Measurements from ENCODE around the gene UBTD2. TPM values are rescaled to one million over a fixed set of nuclear protein-coding genes. Genes with fewer than 3 reads are reported as not detected.
"Not testable (repeated sequence)": the region's sequence is repeated elsewhere in the genome, so short reads cannot be mapped to it uniquely, and the experiment has no call there.

UBTD2 gene
- total RNA-seq, 4 donors from 2014 or later, result 17.3 to 26.6 (median 20.2) TPM

- TF ChIP-seq CTCF (IDR thresholded peaks at IDR 0.05) (peak in 3 of 4 experiments; percentile 56 to 82 (median 64)), POLR2AphosphoS5 (IDR thresholded peaks at IDR 0.05) (peak; percentile 64), EP300 (IDR thresholded peaks at IDR 0.05) (no peak), POLR2A (IDR thresholded peaks at IDR 0.05) (no peak)
- no peak overlapping the region for H3K4me3 ChIP-seq
- H3K4me1 ChIP-seq, result peaks cover 0 to 11% (median 4%) of the 10 kb centered on the region in 3 donors
- ATAC-seq, result peak; percentile 90
- 0 to 40% methylated on average over 1 to 2 of the region's 5 CpGs for WGBS, 2 donors (ENCODE audit: low coverage in 1 of 2)
- H3K27ac ChIP-seq, result no peak overlapping the region
- H3K9me3 ChIP-seq, result no peaks in the 10 kb centered on the region
- no peaks in the 10 kb centered on the region for H3K27me3 ChIP-seq
- H3K36me3 ChIP-seq, result no peaks in the 10 kb centered on the region
Observed at GRCh38 chr5:172293054-172293744, 9.6 kb upstream of the UBTD2 start.

DNA sequence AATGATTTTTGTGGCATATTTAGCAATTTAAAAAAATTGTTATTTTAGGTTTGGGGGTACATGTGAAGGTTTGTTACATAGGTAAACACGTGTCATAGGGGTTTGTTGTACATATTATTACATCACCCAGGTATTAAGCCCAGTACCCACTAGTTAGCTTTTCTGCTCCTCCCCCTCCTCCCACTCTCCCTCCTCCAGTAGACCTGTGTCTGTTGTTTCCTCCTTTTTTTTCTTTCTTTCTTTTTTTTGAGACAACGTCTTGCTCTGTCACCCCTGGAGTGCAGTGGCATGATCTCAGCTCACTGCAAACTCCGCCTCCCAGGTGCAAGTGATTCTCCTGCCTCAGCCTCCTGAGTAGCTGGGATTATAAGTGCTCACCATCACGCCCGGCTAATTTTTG is 8.3 kb upstream of the UBTD2 start:
- not testable (repeated sequence) for H3K36me3 ChIP-seq, H3K27me3 ChIP-seq, H3K9me3 ChIP-seq, H3K4me3 ChIP-seq, H3K27ac ChIP-seq, ATAC-seq
- peaks cover 0 to 11% (median 4%) of the 10 kb centered on the region in 3 donors for H3K4me1 ChIP-seq
- WGBS, 2 donors (ENCODE audit: low coverage in 1 of 2), result 82 to 83% methylated on average over 1 to 5 of the region's 5 CpGs

- TF ChIP-seq POLR2A (IDR thresholded peaks at IDR 0.05), result no peak
- no peak for TF ChIP-seq CTCF (IDR thresholded peaks at IDR 0.05)
- TF ChIP-seq EP300 (IDR thresholded peaks at IDR 0.05), result no peak
- no peak for TF ChIP-seq POLR2AphosphoS5 (IDR thresholded peaks at IDR 0.05)
- Histone ChIP-seq H3K4me3 (no peak overlapping the region), H3K36me3 (no peaks in the 10 kb centered on the region), H3K27ac (no peak overlapping the region), H3K27me3 (no peaks in the 10 kb centered on the region), H3K9me3 (no peaks in the 10 kb centered on the region), H3K4me1 (peaks cover 0 to 20% (median 3%) of the 10 kb centered on the region in 3 donors)
- no peak for ATAC-seq
- WGBS, 2 donors (ENCODE audit: low coverage in 1 of 2), result 43% methylated on average over 1 of the region's 4 CpGs; no CpG with 5 or more reads in 1 of the 2 donors
Observed at GRCh38 chr5:172288465-172288864, 4.9 kb upstream of the UBTD2 start.

- ATAC-seq, H3K9me3 ChIP-seq, H3K27ac ChIP-seq, H3K36me3 ChIP-seq, H3K4me3 ChIP-seq, H3K27me3 ChIP-seq: not testable (repeated sequence)
- WGBS, 2 donors (ENCODE audit: low coverage in 1 of 2), result 60 to 89% methylated on average over 1 to 2 of the region's 3 CpGs
- peaks cover 0 to 22% (median under 1%) of the 10 kb centered on the region in 3 donors for H3K4me1 ChIP-seq
Observed at GRCh38 chr5:172287140-172287539, 3.6 kb upstream of the UBTD2 start.

DNA sequence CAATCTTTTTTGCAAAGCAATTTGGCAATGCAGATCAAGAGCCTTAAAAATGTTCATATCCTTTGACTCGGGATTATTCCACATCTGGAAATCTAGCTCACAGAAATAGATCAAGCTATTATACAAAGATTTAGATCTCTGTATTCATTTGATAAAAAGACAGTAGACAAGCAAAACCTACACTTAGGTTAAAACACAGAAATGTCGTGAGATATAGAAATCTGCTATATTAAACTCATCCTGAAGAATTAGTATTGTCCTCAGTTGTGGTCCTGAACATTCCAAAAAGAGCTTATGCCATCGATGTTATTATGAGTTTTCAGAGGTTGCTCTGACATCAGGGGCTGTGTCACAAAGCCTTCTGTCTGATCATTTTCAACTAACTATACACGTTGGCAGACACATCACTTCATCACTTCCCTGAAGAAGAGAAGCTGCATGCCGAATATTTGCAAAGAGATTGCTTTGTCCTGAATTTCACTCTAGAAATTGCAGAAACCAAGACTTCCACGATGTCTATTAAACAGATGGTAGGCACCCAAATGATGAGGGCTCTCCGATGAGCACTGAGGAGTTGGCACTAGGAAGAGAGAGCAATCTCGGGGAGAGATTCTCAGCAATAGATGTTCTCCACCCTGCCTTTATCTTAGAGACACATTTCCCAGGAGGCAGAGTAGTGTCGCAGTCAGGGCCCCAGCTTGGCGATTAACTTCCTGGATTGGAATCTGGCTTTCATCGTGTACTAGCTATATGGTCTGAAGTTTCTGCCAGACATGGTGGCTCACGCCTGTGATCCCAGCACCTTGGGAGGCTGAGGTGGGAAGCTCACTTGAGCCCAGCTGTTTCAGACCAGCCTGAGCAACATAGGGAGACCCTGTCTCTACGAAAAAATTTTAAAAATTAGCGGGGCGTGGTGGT is 1.9 kb upstream of the UBTD2 start:
- TF ChIP-seq CTCF (IDR thresholded peaks at IDR 0.05) (no peak), EP300 (IDR thresholded peaks at IDR 0.05) (no peak), POLR2A (IDR thresholded peaks at IDR 0.05) (no peak), POLR2AphosphoS5 (IDR thresholded peaks at IDR 0.05) (no peak)
- H3K27ac ChIP-seq, result no peak overlapping the region
- 54 to 57% methylated on average over 11 of the region's 15 CpGs for WGBS, 2 donors (ENCODE audit: low coverage in 1 of 2)

More for the DNA sequence above, 1.9 kb upstream of the UBTD2 start:
- Histone ChIP-seq H3K4me3 (no peak overlapping the region), H3K4me1 (peaks cover 0 to 39% (median 11%) of the 10 kb centered on the region in 3 donors), H3K9me3 (no peaks in the 10 kb centered on the region), H3K36me3 (no peaks in the 10 kb centered on the region), H3K27me3 (no peaks in the 10 kb centered on the region)
- no peak for ATAC-seq
